ENCODE measurements around the gene SIK1. TPM values are rescaled to one million over a fixed set of nuclear protein-coding genes. Genes with fewer than 3 reads are reported as not detected.
"Not testable (repeated sequence)": the region's sequence is repeated elsewhere in the genome, so short reads cannot be mapped to it uniquely, and the experiment has no call there.

Gene SIK1
- polyA plus RNA-seq, 3 donors, result 0.64 to 66.4 (median 1.8) TPM

GRCh38 chr21:43454176-43454575 is 27.2 kb upstream of the SIK1 start:
- H3K27ac ChIP-seq (ENCODE audit: low read depth in 1 of 2, low read length in 2 of 2); H2AFZ ChIP-seq (ENCODE audit: insufficient read depth, low read depth, low read length, poor library complexity, severe bottlenecking); intact Hi-C loops (cut with micrococcal nuclease); H3K4me1 ChIP-seq (ENCODE audit: control insufficient read depth in 1 of 2, insufficient read depth in 2 of 2, low read length in 2 of 2); H3K27ac Mint-ChIP-seq; DNase-seq; H3K9me3 ChIP-seq (replicated peaks in 1 of 2; ENCODE audit: control insufficient read depth in 1 of 2, insufficient read depth in 1 of 2, low read length in 2 of 2); H3K36me3 ChIP-seq (replicated peaks in 1 of 2; ENCODE audit: control insufficient read depth in 1 of 2, insufficient read depth in 2 of 2, low read length in 2 of 2); H3K4me1 Mint-ChIP-seq; H3K4me3 ChIP-seq (replicated peaks in 1 of 3; ENCODE audit: low read depth in 2 of 3, low read length in 3 of 3); H3K9ac ChIP-seq (ENCODE audit: insufficient read depth, low read length, poor library complexity, severe bottlenecking); H3K4me3 Mint-ChIP-seq; H3K79me2 ChIP-seq (ENCODE audit: insufficient read depth, low read length); H3K36me3 Mint-ChIP-seq; H3K27me3 ChIP-seq (ENCODE audit: control insufficient read depth in 2 of 2, insufficient read depth in 2 of 2, low read length in 2 of 2); H4K20me1 ChIP-seq (ENCODE audit: insufficient read depth, low read length); H3K4me2 ChIP-seq (replicated peaks; ENCODE audit: extremely low read depth, low read length, poor library complexity, severe bottlenecking); H3K27me3 Mint-ChIP-seq (ENCODE audit: low read depth in 3 of 3); H3K9me3 Mint-ChIP-seq: not testable (repeated sequence)
- WGBS (ENCODE audit: insufficient coverage), result no CpG with 5 or more reads among the region's 5 CpGs

GRCh38 chr21:43451850-43452249 is 24.9 kb upstream of the SIK1 start:
- H3K27me3 ChIP-seq (ENCODE audit: control insufficient read depth in 2 of 2, insufficient read depth in 2 of 2, low read length in 2 of 2); H3K27ac ChIP-seq (ENCODE audit: low read depth in 1 of 2, low read length in 2 of 2); intact Hi-C loops (cut with micrococcal nuclease); H3K9me3 ChIP-seq (replicated peaks in 1 of 2; ENCODE audit: control insufficient read depth in 1 of 2, insufficient read depth in 1 of 2, low read length in 2 of 2); H3K36me3 ChIP-seq (replicated peaks in 1 of 2; ENCODE audit: control insufficient read depth in 1 of 2, insufficient read depth in 2 of 2, low read length in 2 of 2); H4K20me1 ChIP-seq (ENCODE audit: insufficient read depth, low read length); H3K4me1 Mint-ChIP-seq; H3K4me3 ChIP-seq (replicated peaks in 1 of 3; ENCODE audit: low read depth in 2 of 3, low read length in 3 of 3); H3K4me3 Mint-ChIP-seq; H3K9me3 Mint-ChIP-seq; H3K36me3 Mint-ChIP-seq; H3K4me2 ChIP-seq (replicated peaks; ENCODE audit: extremely low read depth, low read length, poor library complexity, severe bottlenecking); H2AFZ ChIP-seq (ENCODE audit: insufficient read depth, low read depth, low read length, poor library complexity, severe bottlenecking); H3K27ac Mint-ChIP-seq; DNase-seq; H3K27me3 Mint-ChIP-seq (ENCODE audit: low read depth in 3 of 3); H3K4me1 ChIP-seq (ENCODE audit: control insufficient read depth in 1 of 2, insufficient read depth in 2 of 2, low read length in 2 of 2); H3K9ac ChIP-seq (ENCODE audit: insufficient read depth, low read length, poor library complexity, severe bottlenecking); H3K79me2 ChIP-seq (ENCODE audit: insufficient read depth, low read length): not testable (repeated sequence)
- WGBS (ENCODE audit: insufficient coverage), result no CpG with 5 or more reads among the region's 17 CpGs

GRCh38 chr21:43450287-43450686 is 23.4 kb upstream of the SIK1 start:
- H3K27ac ChIP-seq (ENCODE audit: low read depth in 1 of 2, low read length in 2 of 2); H3K4me1 Mint-ChIP-seq; H3K27ac Mint-ChIP-seq; DNase-seq; H3K9me3 ChIP-seq (replicated peaks in 1 of 2; ENCODE audit: control insufficient read depth in 1 of 2, insufficient read depth in 1 of 2, low read length in 2 of 2); H3K36me3 ChIP-seq (replicated peaks in 1 of 2; ENCODE audit: control insufficient read depth in 1 of 2, insufficient read depth in 2 of 2, low read length in 2 of 2); H3K4me1 ChIP-seq (ENCODE audit: control insufficient read depth in 1 of 2, insufficient read depth in 2 of 2, low read length in 2 of 2); H3K9me3 Mint-ChIP-seq; H4K20me1 ChIP-seq (ENCODE audit: insufficient read depth, low read length); H3K36me3 Mint-ChIP-seq; H3K27me3 Mint-ChIP-seq (ENCODE audit: low read depth in 3 of 3); H3K4me2 ChIP-seq (replicated peaks; ENCODE audit: extremely low read depth, low read length, poor library complexity, severe bottlenecking); H3K79me2 ChIP-seq (ENCODE audit: insufficient read depth, low read length); H3K4me3 Mint-ChIP-seq; H2AFZ ChIP-seq (ENCODE audit: insufficient read depth, low read depth, low read length, poor library complexity, severe bottlenecking); intact Hi-C loops (cut with micrococcal nuclease); H3K27me3 ChIP-seq (ENCODE audit: control insufficient read depth in 2 of 2, insufficient read depth in 2 of 2, low read length in 2 of 2); H3K9ac ChIP-seq (ENCODE audit: insufficient read depth, low read length, poor library complexity, severe bottlenecking); H3K4me3 ChIP-seq (replicated peaks in 1 of 3; ENCODE audit: low read depth in 2 of 3, low read length in 3 of 3): not testable (repeated sequence)
- whole genome bisulfite sequencing (ENCODE audit: insufficient coverage), result no CpG with 5 or more reads among the region's 16 CpGs

- no CpG with 5 or more reads among the region's 23 CpGs for WGBS (ENCODE audit: insufficient coverage)
- H3K36me3 ChIP-seq (replicated peaks in 1 of 2; ENCODE audit: control insufficient read depth in 1 of 2, insufficient read depth in 2 of 2, low read length in 2 of 2); H2AFZ ChIP-seq (ENCODE audit: insufficient read depth, low read depth, low read length, poor library complexity, severe bottlenecking); H3K4me3 ChIP-seq (replicated peaks in 1 of 3; ENCODE audit: low read depth in 2 of 3, low read length in 3 of 3); H3K4me2 ChIP-seq (replicated peaks; ENCODE audit: extremely low read depth, low read length, poor library complexity, severe bottlenecking); H3K27me3 Mint-ChIP-seq (ENCODE audit: low read depth in 3 of 3); H3K4me1 ChIP-seq (ENCODE audit: control insufficient read depth in 1 of 2, insufficient read depth in 2 of 2, low read length in 2 of 2); intact Hi-C loops (cut with micrococcal nuclease); H3K4me1 Mint-ChIP-seq; H3K27ac ChIP-seq (ENCODE audit: low read depth in 1 of 2, low read length in 2 of 2); H3K27ac Mint-ChIP-seq; H3K9ac ChIP-seq (ENCODE audit: insufficient read depth, low read length, poor library complexity, severe bottlenecking); H4K20me1 ChIP-seq (ENCODE audit: insufficient read depth, low read length); DNase-seq; H3K9me3 Mint-ChIP-seq; H3K4me3 Mint-ChIP-seq; H3K27me3 ChIP-seq (ENCODE audit: control insufficient read depth in 2 of 2, insufficient read depth in 2 of 2, low read length in 2 of 2); H3K79me2 ChIP-seq (ENCODE audit: insufficient read depth, low read length); H3K36me3 Mint-ChIP-seq; H3K9me3 ChIP-seq (replicated peaks in 1 of 2; ENCODE audit: control insufficient read depth in 1 of 2, insufficient read depth in 1 of 2, low read length in 2 of 2): not testable (repeated sequence)
These were observed 20.5 kb upstream of the SIK1 start for GRCh38 chr21:43447353-43447977.
